ENCODE results near the gene CIAO2A. TPM values are rescaled to one million over a fixed set of nuclear protein-coding genes. Genes with fewer than 3 reads are reported as not detected.

Gene CIAO2A
- total and polyA plus RNA-seq, 2 donors (not counting 3 experiments of a cell fraction or from before 2014, with no cell fraction given), result 37.1 to 55.3 TPM

DNA sequence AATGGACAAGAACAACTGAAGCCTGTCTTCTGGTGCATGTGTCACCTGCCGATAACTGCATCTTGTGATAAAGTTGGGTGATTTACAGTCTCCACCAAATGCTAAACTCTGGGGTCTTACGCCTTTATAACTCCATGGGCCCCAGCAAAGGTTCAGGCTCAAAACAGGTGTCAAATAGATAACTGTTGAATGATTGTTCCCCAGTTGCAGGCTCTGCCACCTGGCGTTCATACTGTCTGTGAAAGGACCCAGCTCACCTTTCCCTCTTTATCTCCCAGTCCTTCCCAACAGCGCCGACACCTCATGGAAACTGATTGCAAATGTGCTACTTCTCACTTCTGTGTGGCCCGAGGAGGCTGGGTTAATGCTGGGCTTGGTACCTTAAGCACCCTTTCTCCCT, 49.6 kb upstream of the CIAO2A start:
- no peak overlapping the region for H3K27ac ChIP-seq (ENCODE audit: insufficient read depth, low read depth, low read length)
- H3K4me1 ChIP-seq (ENCODE audit: control insufficient read depth, extremely low read depth, insufficient read depth, low read length), result peaks cover 12% of the 10 kb centered on the region
- BruUV-seq (replicated peaks), result no TSS peak
- peaks cover 3 to 21% of the 10 kb centered on the region in 2 experiments for H3K36me3 ChIP-seq (ENCODE audit: control insufficient read depth in 2 of 2, extremely low read depth in 1 of 2, insufficient read depth in 2 of 2, low read length in 2 of 2)
- no peak overlapping the region for H2AFZ ChIP-seq (ENCODE audit: low read depth, low read length)
- no peaks in the 10 kb centered on the region for H3K27me3 ChIP-seq (ENCODE audit: control insufficient read depth in 2 of 2, insufficient read depth in 2 of 2, low read length in 2 of 2)
- H3K4me3 ChIP-seq (replicated peaks in 1 of 3; ENCODE audit: insufficient read depth in 1 of 3, low read depth in 1 of 3, low read length in 3 of 3), result no peak overlapping the region
- H3K79me2 ChIP-seq (ENCODE audit: control insufficient read depth, insufficient read depth, low read length), result no peaks in the 10 kb centered on the region
- intact Hi-C loops (cut with micrococcal nuclease) (no loop called here), dilution Hi-C loops (cut with MboI; ENCODE audit: extremely low pct_ligation_motif_present, low sequenced_read_pairs) (no loop called here)
- H4K20me1 ChIP-seq (replicated peaks; ENCODE audit: control insufficient read depth, extremely low read depth, insufficient read depth, low read length), result no peaks in the 10 kb centered on the region
- no peaks in the 10 kb centered on the region for H3K9me1 ChIP-seq (replicated peaks; ENCODE audit: control insufficient read depth, extremely low read depth, insufficient read depth, low read length)
- no peak overlapping the region for H3K9ac ChIP-seq (replicated peaks; ENCODE audit: extremely low read depth, insufficient read depth, low read length)
- ChIA-PET POLR2A (no interaction called here), CTCF (interaction anchor here (2.6 kb wide), 1 partner anchor 10 kb away, joined by 8 read pairs; no protein-coding TSS in a partner anchor)
- DNase-seq (ENCODE audit: low read depth, low spot score) (no peak), FAIRE-seq (no peak)
- H3K4me2 ChIP-seq (ENCODE audit: insufficient read depth, low read length), result no peak overlapping the region
- H3K9me3 ChIP-seq (replicated peaks; ENCODE audit: control insufficient read depth, insufficient read depth, low read length), result no peaks in the 10 kb centered on the region
- TF ChIP-seq EZH2 (IDR thresholded peaks at IDR 0.05; ENCODE audit: borderline replicate concordance, low read depth, low read length, severe bottlenecking) (no peak), GATA2 (IDR thresholded peaks at IDR 0.05; ENCODE audit: insufficient read depth, insufficient read length, low read depth, low read length) (no peak)

DNA sequence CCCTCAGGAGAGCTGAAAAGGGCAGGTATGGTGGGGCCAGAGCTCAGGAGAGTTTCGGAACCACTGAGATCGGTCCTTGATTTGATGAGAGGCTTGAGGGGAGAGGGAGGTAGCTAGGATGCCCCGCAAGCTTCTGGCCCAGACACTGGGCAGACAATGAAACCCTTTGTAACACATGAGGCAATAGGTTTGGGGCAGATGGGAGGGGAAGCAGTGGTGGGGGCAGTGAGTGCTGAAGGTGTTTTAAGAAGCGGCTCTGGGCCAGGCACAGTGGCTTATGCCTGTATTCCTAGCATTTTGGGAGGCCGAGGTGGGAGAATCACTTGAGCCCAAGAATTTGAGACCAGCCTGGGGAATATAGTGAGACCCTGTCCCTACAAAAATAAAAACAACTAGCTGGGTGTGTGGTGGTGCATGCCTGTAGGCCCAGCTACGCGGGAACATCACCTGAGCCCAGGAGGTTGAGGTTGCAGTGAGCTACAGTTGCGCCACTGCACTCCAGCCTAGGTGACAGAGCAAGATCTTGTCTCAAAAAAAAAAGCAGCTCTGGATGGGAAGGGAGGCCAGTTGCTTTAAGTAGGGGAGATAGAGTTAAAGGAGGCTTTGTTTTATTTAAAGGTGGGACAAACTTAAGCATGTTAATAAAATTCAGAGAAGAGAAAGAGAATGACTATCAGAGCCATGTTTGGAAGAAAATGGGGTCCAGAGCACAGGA, 48.3 kb upstream of the CIAO2A start:
- BruUV-seq (replicated peaks), result no TSS peak
- Histone ChIP-seq H3K4me3 (replicated peaks in 1 of 3; ENCODE audit: insufficient read depth in 1 of 3, low read depth in 1 of 3, low read length in 3 of 3) (no peak overlapping the region), H3K27me3 (ENCODE audit: control insufficient read depth in 2 of 2, insufficient read depth in 2 of 2, low read length in 2 of 2) (no peaks in the 10 kb centered on the region), H3K4me1 (ENCODE audit: control insufficient read depth, extremely low read depth, insufficient read depth, low read length) (peaks cover 12% of the 10 kb centered on the region), H3K27ac (ENCODE audit: insufficient read depth, low read depth, low read length) (no peak overlapping the region), H3K79me2 (ENCODE audit: control insufficient read depth, insufficient read depth, low read length) (no peaks in the 10 kb centered on the region), H3K9me3 (replicated peaks; ENCODE audit: control insufficient read depth, insufficient read depth, low read length) (no peaks in the 10 kb centered on the region), H3K36me3 (ENCODE audit: control insufficient read depth in 2 of 2, extremely low read depth in 1 of 2, insufficient read depth in 2 of 2, low read length in 2 of 2) (peaks cover 3 to 26% of the 10 kb centered on the region in 2 experiments), H3K9ac (replicated peaks; ENCODE audit: extremely low read depth, insufficient read depth, low read length) (no peak overlapping the region), H2AFZ (ENCODE audit: low read depth, low read length) (no peak overlapping the region), H3K4me2 (ENCODE audit: insufficient read depth, low read length) (no peak overlapping the region), H3K9me1 (replicated peaks; ENCODE audit: control insufficient read depth, extremely low read depth, insufficient read depth, low read length) (no peaks in the 10 kb centered on the region), H4K20me1 (replicated peaks; ENCODE audit: control insufficient read depth, extremely low read depth, insufficient read depth, low read length) (no peaks in the 10 kb centered on the region)
- no peak for DNase-seq (ENCODE audit: low read depth, low spot score)
- no peak for FAIRE-seq
- intact Hi-C loops (cut with micrococcal nuclease), result no loop called here
- ChIA-PET POLR2A (no interaction called here), CTCF (interaction anchor here (1.3 to 1.7 kb wide), 2 partner anchors 8 to 12 kb away, joined by 4 to 16 read pairs; no protein-coding TSS in a partner anchor)
- TF ChIP-seq, protein P1, sequence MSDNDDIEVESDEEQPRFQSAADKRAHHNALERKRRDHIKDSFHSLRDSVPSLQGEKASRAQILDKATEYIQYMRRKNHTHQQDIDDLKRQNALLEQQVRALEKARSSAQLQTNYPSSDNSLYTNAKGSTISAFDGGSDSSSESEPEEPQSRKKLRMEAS (IDR thresholded peaks at IDR 0.05; ENCODE audit: insufficient read depth, insufficient read length), result no peak
- TF ChIP-seq POLR2AphosphoS5 (IDR thresholded peaks at IDR 0.05; ENCODE audit: insufficient read depth, low read depth, low read length) (no peak), JUN (IDR thresholded peaks at IDR 0.05; ENCODE audit: borderline replicate concordance, insufficient read depth, insufficient read length, low read depth) (no peak), MYC (IDR thresholded peaks at IDR 0.05; ENCODE audit: low read depth, low read length) (no peak), FOS (IDR thresholded peaks at IDR 0.05; ENCODE audit: borderline replicate concordance, insufficient read depth, low read length) (no peak), POLR2A (IDR thresholded peaks at IDR 0.05; ENCODE audit: low read depth, low read length) (no peak), GATA2 (IDR thresholded peaks at IDR 0.05; ENCODE audit: insufficient read depth, insufficient read length, low read depth, low read length) (no peak), EZH2 (IDR thresholded peaks at IDR 0.05; ENCODE audit: borderline replicate concordance, low read depth, low read length, severe bottlenecking) (no peak)
- TF ChIP-seq, protein P2, sequence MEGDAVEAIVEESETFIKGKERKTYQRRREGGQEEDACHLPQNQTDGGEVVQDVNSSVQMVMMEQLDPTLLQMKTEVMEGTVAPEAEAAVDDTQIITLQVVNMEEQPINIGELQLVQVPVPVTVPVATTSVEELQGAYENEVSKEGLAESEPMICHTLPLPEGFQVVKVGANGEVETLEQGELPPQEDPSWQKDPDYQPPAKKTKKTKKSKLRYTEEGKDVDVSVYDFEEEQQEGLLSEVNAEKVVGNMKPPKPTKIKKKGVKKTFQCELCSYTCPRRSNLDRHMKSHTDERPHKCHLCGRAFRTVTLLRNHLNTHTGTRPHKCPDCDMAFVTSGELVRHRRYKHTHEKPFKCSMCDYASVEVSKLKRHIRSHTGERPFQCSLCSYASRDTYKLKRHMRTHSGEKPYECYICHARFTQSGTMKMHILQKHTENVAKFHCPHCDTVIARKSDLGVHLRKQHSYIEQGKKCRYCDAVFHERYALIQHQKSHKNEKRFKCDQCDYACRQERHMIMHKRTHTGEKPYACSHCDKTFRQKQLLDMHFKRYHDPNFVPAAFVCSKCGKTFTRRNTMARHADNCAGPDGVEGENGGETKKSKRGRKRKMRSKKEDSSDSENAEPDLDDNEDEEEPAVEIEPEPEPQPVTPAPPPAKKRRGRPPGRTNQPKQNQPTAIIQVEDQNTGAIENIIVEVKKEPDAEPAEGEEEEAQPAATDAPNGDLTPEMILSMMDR (IDR thresholded peaks at IDR 0.05; ENCODE audit: extremely low read depth in 1 of 2, insufficient read depth in 1 of 2, low read depth in 1 of 2, low read length in 2 of 2), result no peak
- dilution Hi-C loops (cut with MboI; ENCODE audit: extremely low pct_ligation_motif_present, low sequenced_read_pairs), result no loop called here
